GM10248 (cell line): ENCODE data around the gene COMT.

Source experiments
- CTCF ChIA-PET: fragments of 300-600 bp; sonication (Branson Sonifier 250); formaldehyde crosslinking; extraction: SDS; loops from one replicate; lab custom pipeline; 2021; ENCODE audit warnings: antibody characterized with exemption; lab: Yijun Ruan, JAX
- POLR2A ChIA-PET: fragments of 350-650 bp; sonication (Branson Sonifier 250); formaldehyde crosslinking; extraction: SDS; loops from one replicate; lab custom pipeline; 2020; ENCODE audit warnings: antibody characterized with exemption; lab: Yijun Ruan, JAX
- DNase-seq: peaks from one replicate; pipeline ENCODE4 v3.0.0; 2012; ENCODE audit errors: extremely low spot score
- TF ChIP-seq, protein P1 (sequence below): IDR thresholded peaks from 2 replicates; pipeline ENCODE4 v1.5.1; 2012; ENCODE audit warnings: mild to moderate bottlenecking, low read depth; ENCODE audit errors: extremely low read depth, missing control alignments, control extremely low read depth

Gene COMT

DNA sequence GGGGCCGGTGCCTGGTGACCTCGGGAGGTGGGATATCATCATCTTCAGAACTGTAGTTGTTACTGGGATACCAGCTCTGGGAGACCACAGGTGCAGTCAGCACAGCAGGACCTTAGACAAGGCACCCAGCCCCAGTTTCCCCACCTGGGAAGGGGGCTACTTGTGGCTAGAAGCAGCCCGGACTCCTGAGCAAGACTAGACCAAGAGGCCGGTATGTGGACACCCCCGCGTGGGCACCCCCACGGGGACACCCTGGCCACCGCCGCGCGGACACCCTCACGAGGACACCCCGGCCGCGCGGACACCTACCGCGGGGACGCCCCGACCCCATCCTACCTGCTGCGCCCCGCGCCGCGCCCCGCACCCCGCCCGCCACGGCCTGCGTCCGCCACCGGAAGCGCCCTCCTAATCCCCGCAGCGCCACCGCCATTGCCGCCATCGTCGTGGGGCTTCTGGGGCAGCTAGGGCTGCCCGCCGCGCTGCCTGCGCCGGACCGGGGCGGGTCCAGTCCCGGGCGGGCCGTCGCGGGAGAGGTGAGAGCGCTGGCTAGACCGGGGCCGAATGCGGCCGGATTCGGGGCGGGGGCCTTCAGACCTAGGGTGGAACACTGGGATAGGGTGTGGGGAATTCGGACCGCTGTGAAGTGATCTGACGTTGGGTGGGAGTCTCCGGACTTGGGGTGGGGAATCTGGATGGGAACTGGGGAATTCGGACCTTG lies at the start of gene COMT, which contains the start of gene TXNRD2:
Gene COMT, plus strand, starts transcription at position 408 of the 718 bp plus-strand sequence. CDS start 20,755 bp downstream, outside the sequence.
Gene TXNRD2, minus strand, starts transcription at position 454 of the 718 bp plus-strand sequence. Its CDS starts 15 bp downstream, at position 439.
- peak; percentile 90 for DNase-seq
- ChIA-PET POLR2A (no interaction called here), CTCF (interaction anchor here (1.4 kb wide), 2 partner anchors 12 to 72 kb away, joined by 3 to 4 read pairs; no protein-coding TSS in a partner anchor)
- TF ChIP-seq, protein P1, sequence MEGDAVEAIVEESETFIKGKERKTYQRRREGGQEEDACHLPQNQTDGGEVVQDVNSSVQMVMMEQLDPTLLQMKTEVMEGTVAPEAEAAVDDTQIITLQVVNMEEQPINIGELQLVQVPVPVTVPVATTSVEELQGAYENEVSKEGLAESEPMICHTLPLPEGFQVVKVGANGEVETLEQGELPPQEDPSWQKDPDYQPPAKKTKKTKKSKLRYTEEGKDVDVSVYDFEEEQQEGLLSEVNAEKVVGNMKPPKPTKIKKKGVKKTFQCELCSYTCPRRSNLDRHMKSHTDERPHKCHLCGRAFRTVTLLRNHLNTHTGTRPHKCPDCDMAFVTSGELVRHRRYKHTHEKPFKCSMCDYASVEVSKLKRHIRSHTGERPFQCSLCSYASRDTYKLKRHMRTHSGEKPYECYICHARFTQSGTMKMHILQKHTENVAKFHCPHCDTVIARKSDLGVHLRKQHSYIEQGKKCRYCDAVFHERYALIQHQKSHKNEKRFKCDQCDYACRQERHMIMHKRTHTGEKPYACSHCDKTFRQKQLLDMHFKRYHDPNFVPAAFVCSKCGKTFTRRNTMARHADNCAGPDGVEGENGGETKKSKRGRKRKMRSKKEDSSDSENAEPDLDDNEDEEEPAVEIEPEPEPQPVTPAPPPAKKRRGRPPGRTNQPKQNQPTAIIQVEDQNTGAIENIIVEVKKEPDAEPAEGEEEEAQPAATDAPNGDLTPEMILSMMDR: no peak

DNA sequence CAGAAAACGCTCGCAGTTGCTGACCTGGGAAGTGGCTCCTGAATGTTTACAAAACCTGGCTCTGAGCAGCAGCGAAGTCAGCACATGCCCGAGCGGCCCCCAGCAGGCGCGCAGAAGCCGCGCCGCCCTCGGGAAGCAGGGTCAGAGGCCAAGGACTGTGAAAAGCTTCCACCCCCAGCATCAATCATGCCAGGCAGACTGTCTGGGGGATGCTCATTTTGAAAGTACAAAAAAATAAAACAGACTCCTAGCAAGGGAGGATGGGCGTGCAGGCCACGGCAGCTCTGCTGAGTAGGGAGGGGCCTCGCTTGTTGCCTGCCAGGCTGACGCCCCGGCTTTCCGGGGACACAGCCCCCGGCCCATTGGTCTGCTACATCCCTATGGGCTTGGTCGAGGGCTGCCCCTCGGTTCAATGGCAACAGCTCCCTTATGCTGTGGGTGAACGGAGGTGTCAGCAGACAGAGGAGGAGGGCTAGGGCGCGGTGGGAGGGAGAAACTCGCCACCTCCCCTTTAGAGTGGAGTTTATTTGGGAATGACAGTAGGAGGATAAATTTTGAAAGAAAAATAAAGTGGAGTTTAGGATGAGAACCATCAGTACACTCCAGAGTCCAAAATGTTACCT lies 49.2 kb upstream of the COMT start:
- DNase-seq: peak; percentile 71
- CTCF ChIA-PET: interaction anchor here (0.7 to 1.7 kb wide), 3 partner anchors 11 to 162 kb away, joined by 4 to 5 read pairs (median 5); no protein-coding TSS in a partner anchor
- POLR2A ChIA-PET: no interaction called here
- TF ChIP-seq, protein P1: no peak

- ChIA-PET POLR2A (no interaction called here), CTCF (no interaction called here)
- DNase-seq: no peak
- TF ChIP-seq, protein P1: no peak
Measured at GRCh38 chr22:19892925-19893324, 48.6 kb upstream of the COMT start.

GRCh38 chr22:19893363-19893762 lies 48.2 kb upstream of the COMT start:
- DNase-seq: no peak
- ChIA-PET POLR2A (no interaction called here), CTCF (no interaction called here)
- TF ChIP-seq, protein P1: no peak

GRCh38 chr22:19895160-19895849 lies 46.3 kb upstream of the COMT start:
- ChIA-PET POLR2A (no interaction called here), CTCF (interaction anchor here (1.7 kb wide), 1 partner anchor 165 kb away, joined by 7 read pairs; no protein-coding TSS in a partner anchor)

More at GRCh38 chr22:19895160-19895849, 46.3 kb upstream of the COMT start:
- TF ChIP-seq, protein P1: no peak
- DNase-seq: no peak
